ENCODE results near the gene CFAP90. TPM values are rescaled to one million over a fixed set of nuclear protein-coding genes. Genes with fewer than 3 reads are reported as not detected.

Gene CFAP90
- total RNA-seq, 1 donor from 2014 or later: not detected

- DNase-seq (ENCODE audit: low read depth) (no peak), FAIRE-seq (no peak)
- TF ChIP-seq CTCF (IDR thresholded peaks at IDR 0.05; ENCODE audit: insufficient read depth, low read length, severe bottlenecking): no peak
- no peak overlapping the region for H3K4me3 ChIP-seq (ENCODE audit: low read depth, low read length)
- H3K36me3 ChIP-seq (ENCODE audit: control insufficient read depth, insufficient read depth, low read length): peaks cover 9% of the 10 kb centered on the region
- H3K27me3 ChIP-seq (ENCODE audit: control insufficient read depth, insufficient read depth, low read length): no peaks in the 10 kb centered on the region
Measured at GRCh38 chr5:7872517-7873130, 21.7 kb upstream of the CFAP90 start.

GRCh38 chr5:7871653-7872052, 20.7 kb upstream of the CFAP90 start:
- Histone ChIP-seq H3K4me3 (ENCODE audit: low read depth, low read length) (no peak overlapping the region), H3K27me3 (ENCODE audit: control insufficient read depth, insufficient read depth, low read length) (no peaks in the 10 kb centered on the region), H3K36me3 (ENCODE audit: control insufficient read depth, insufficient read depth, low read length) (peaks cover 9% of the 10 kb centered on the region)
- FAIRE-seq (no peak), DNase-seq (ENCODE audit: low read depth) (no peak)
- no peak for TF ChIP-seq CTCF (IDR thresholded peaks at IDR 0.05; ENCODE audit: insufficient read depth, low read length, severe bottlenecking)

- peak overlapping the region; percentile 74 for H3K4me3 ChIP-seq (ENCODE audit: low read depth, low read length)
- H3K36me3 ChIP-seq (ENCODE audit: control insufficient read depth, insufficient read depth, low read length): peaks cover 1% of the 10 kb centered on the region
- no peak for TF ChIP-seq CTCF (IDR thresholded peaks at IDR 0.05; ENCODE audit: insufficient read depth, low read length, severe bottlenecking)
- no peak for DNase-seq (ENCODE audit: low read depth)
- no peaks in the 10 kb centered on the region for H3K27me3 ChIP-seq (ENCODE audit: control insufficient read depth, insufficient read depth, low read length)
- no peak for FAIRE-seq
Measured at GRCh38 chr5:7869474-7870136, 18.7 kb upstream of the CFAP90 start.

- Histone ChIP-seq H3K4me3 (ENCODE audit: low read depth, low read length) (peak within 1 kb of the TSS; percentile 74), H3K27me3 (ENCODE audit: control insufficient read depth, insufficient read depth, low read length) (no peaks in the 10 kb centered on the region), H3K36me3 (ENCODE audit: control insufficient read depth, insufficient read depth, low read length) (peaks cover 1% of the 10 kb centered on the region)
- TF ChIP-seq CTCF (IDR thresholded peaks at IDR 0.05; ENCODE audit: insufficient read depth, low read length, severe bottlenecking): no peak
- FAIRE-seq (no peak), DNase-seq (ENCODE audit: low read depth) (peak; percentile 83)
Measured at GRCh38 chr5:7868773-7869473, 18.0 kb upstream of the CFAP90 start, which contains the start of the genes FASTKD3 and MTRR. TSS of gene FASTKD3 (minus strand) at chr5:7869031. CDS start at chr5:7868083, 948 bp downstream. TSS of gene MTRR (plus strand) at chr5:7869148. CDS start at chr5:7870795, 1,647 bp downstream.

GRCh38 chr5:7868427-7868772, 17.5 kb upstream of the CFAP90 start:
- H3K27me3 ChIP-seq (ENCODE audit: control insufficient read depth, insufficient read depth, low read length): no peaks in the 10 kb centered on the region
- H3K36me3 ChIP-seq (ENCODE audit: control insufficient read depth, insufficient read depth, low read length): peaks cover 1% of the 10 kb centered on the region
- FAIRE-seq: no peak
- H3K4me3 ChIP-seq (ENCODE audit: low read depth, low read length): peak overlapping the region; percentile 74
- no peak for TF ChIP-seq CTCF (IDR thresholded peaks at IDR 0.05; ENCODE audit: insufficient read depth, low read length, severe bottlenecking)
- no peak for DNase-seq (ENCODE audit: low read depth)
